ENCODE measurements around the gene TPRX1.
"Not testable (repeated sequence)": the region's sequence is repeated elsewhere in the genome, so short reads cannot be mapped to it uniquely, and the experiment has no call there.

GRCh38 chr19:47787307-47787706 lies 17.0 kb downstream of the TPRX1 start:
- TF ChIP-seq CTCF, POLR2A (IDR thresholded peaks at IDR 0.05): not testable (repeated sequence)

Data from uterus (tissue), 2 donors.